ENCODE measurements around the gene SKAP2. TPM values are rescaled to one million over a fixed set of nuclear protein-coding genes. Genes with fewer than 3 reads are reported as not detected.

The SKAP2 gene
- total and polyA plus RNA-seq, 2 of the 13 experiments (the other 11 are each of a cell fraction or from before 2014, with no cell fraction given) = 3.6 to 12.9 TPM

DNA sequence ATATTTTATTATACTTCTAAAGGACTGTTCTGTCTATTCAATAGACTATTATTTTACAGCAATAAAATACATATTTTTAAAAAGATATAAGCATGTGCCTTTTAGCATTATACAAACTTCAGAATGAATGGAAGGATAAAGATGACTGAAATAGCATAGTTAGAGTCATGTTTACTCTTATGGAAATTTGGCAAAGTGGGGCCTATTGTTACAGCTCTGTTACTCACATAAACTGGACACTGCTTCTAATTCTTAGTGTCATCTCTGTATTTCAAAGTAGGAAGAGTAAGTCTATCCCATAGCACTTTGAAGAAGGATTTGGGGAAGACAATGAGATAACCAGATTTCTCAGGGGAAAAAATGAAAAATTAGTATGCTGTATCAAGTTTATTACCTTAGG is 168.2 kb downstream of the SKAP2 start (continued):
- TF ChIP-seq, protein P1, sequence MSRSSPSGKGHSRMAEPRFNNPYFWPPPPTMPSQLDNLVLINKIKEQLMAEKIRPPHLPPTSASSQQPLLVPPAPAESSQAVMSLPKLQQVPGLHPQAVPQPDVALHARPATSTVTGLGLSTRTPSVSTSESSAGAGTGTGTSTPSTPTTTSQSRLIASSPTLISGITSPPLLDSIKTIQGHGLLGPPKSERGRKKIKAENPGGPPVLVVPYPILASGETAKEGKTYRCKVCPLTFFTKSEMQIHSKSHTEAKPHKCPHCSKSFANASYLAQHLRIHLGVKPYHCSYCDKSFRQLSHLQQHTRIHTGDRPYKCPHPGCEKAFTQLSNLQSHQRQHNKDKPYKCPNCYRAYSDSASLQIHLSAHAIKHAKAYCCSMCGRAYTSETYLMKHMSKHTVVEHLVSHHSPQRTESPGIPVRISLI (CRISPR knock-in tag; IDR thresholded peaks at IDR 0.05; ENCODE audit: borderline replicate concordance) = no peak
- TF ChIP-seq RXRB (CRISPR knock-in tag; IDR thresholded peaks at IDR 0.05; ENCODE audit: borderline replicate concordance) = no peak

DNA sequence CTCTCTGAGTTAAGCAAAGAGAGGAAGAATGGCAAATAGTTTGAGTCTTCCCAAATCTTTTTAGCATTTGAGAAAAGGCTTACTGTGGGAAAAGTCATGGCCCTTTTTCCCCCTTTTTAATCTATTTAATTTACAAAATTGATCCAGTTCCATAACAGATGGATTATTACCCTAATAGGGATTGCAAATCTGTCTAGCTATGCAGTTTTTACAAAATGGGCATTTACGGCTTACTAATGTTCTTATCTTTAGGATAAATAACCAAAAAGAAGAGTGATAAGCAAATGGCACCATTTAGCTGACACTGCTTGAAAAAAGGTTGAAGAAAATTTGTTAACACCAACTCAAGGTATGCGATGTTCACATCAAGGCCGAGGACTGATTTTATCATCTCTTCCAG is 169.7 kb downstream of the SKAP2 start:
- H3K9ac ChIP-seq (ENCODE audit: insufficient read depth, low read depth, low read length) = no peak overlapping the region
- H3K79me2 ChIP-seq (ENCODE audit: insufficient read depth, low read length) = no peaks in the 10 kb centered on the region
- 100% methylated on average over 3 of the region's 3 CpGs for WGBS (ENCODE audit: low lambda C conversion rate)
- H3K4me1 ChIP-seq (ENCODE audit: insufficient read depth, low read length) = peaks cover 28% of the 10 kb centered on the region
- H3K27ac ChIP-seq (ENCODE audit: extremely low read length, insufficient read depth, low read length) = no peak overlapping the region
- in situ Hi-C loops (cut with HindIII; ENCODE audit: extremely low pct_ligation_motif_present, low pct_unique_long_range_greater_than_20kb) = no loop called here
- no peaks in the 10 kb centered on the region for H4K20me1 ChIP-seq (ENCODE audit: insufficient read depth, low read length)
- H3K4me2 ChIP-seq (ENCODE audit: low read depth, low read length) = no peak overlapping the region
- no peak for DNase-seq (ENCODE audit: low spot score)
- no peak overlapping the region for H3K4me3 ChIP-seq (replicated peaks in 1 of 3; ENCODE audit: insufficient read depth in 1 of 3, low read depth in 2 of 3, low read length in 3 of 3)
- intact Hi-C loops (cut with micrococcal nuclease; ENCODE audit: unreplicated experiment) = no loop called here
- H2AFZ ChIP-seq (ENCODE audit: low read length) = no peak overlapping the region
- CTCF ChIA-PET (ENCODE audit: low intra/inter-chr PET ratio, low total read pairs) = no interaction called here
- no peak for ATAC-seq
- H3K9me3 ChIP-seq (ENCODE audit: low read length) = no peaks in the 10 kb centered on the region
- no peaks in the 10 kb centered on the region for H3K36me3 ChIP-seq (replicated peaks in 1 of 2; ENCODE audit: control insufficient read depth in 1 of 2, insufficient read depth in 2 of 2, low read length in 2 of 2)
- no peak for FAIRE-seq
- POLR2A ChIA-PET = no interaction called here
- TF ChIP-seq GABPB1 (CRISPR knock-in tag; IDR thresholded peaks at IDR 0.05) (no peak), HNRNPK (IDR thresholded peaks at IDR 0.05; ENCODE audit: low read depth, low read length, poor library complexity, severe bottlenecking) (no peak), ZBTB8A (CRISPR knock-in tag; IDR thresholded peaks at IDR 0.05; ENCODE audit: borderline replicate concordance, low read depth) (no peak), MAFF (IDR thresholded peaks at IDR 0.05; ENCODE audit: low read depth, low read length) (peak; percentile 48; the same call in 1 of the 2 replicates), MAFK (conservative IDR thresholded peaks at IDR 0.05 in 1 of 2, IDR thresholded peaks at IDR 0.05 in 1 of 2; ENCODE audit: low read length in 2 of 2) (peak; percentile 1 to 75; a peak in 3 of 4 replicates)
- TF ChIP-seq, protein P2, sequence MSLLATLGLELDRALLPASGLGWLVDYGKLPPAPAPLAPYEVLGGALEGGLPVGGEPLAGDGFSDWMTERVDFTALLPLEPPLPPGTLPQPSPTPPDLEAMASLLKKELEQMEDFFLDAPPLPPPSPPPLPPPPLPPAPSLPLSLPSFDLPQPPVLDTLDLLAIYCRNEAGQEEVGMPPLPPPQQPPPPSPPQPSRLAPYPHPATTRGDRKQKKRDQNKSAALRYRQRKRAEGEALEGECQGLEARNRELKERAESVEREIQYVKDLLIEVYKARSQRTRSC (CRISPR knock-in tag; IDR thresholded peaks at IDR 0.05; ENCODE audit: low read depth) = no peak
- no TSS peak for BruUV-seq (replicated peaks)
- H3K27me3 ChIP-seq (ENCODE audit: control insufficient read depth in 1 of 2, insufficient read depth in 2 of 2, low read length in 2 of 2) = no peaks in the 10 kb centered on the region
